Bronchial epithelial cell (primary cell): ENCODE results near the gene ADGRB2. TPM values are rescaled to one million over a fixed set of nuclear protein-coding genes. Genes with fewer than 3 reads are reported as not detected.

Experiments
- DNase-seq: peaks from one replicate; pipeline ENCODE4 v3.0.0-alpha.2; 2010; ENCODE audit warnings: low read depth
- FAIRE-seq: peaks from 2 replicates; lab custom pipeline; 2011; peaks lifted over from hg19 to GRCh38; lab: Jason Lieb, UNC
- H3K27me3 ChIP-seq: 2 replicates; pipeline ENCODE4 v1.5.1; 2011; ENCODE audit warnings: low read length; ENCODE audit not compliant: control insufficient read depth, insufficient read depth
- H3K36me3 ChIP-seq: 2 replicates; pipeline ENCODE4 v1.5.1; 2011; ENCODE audit warnings: low read length; ENCODE audit not compliant: control insufficient read depth, insufficient read depth
- H3K4me3 ChIP-seq: 2 replicates; pipeline ENCODE4 v1.5.1; 2011; ENCODE audit warnings: mild to moderate bottlenecking, low read depth, low read length, control low read depth
- total RNA-seq: library from RNA; depleted of rRNA; stranded (reverse); fragments of >200 nt; gene quantifications from 2 replicates; pipeline ENCODE4 v1.2.1, GENCODE V29; 2014
- TF ChIP-seq, protein P1 (sequence below): IDR thresholded peaks from 2 replicates; pipeline ENCODE4 v1.5.1; 2011; ENCODE audit warnings: mild to moderate bottlenecking, moderate library complexity, low read length, control low read depth, inconsistent platforms; ENCODE audit not compliant: insufficient read depth, severe bottlenecking

Gene ADGRB2
- total RNA-seq, 1 donor from 2014 or later = 0.53 TPM

DNA sequence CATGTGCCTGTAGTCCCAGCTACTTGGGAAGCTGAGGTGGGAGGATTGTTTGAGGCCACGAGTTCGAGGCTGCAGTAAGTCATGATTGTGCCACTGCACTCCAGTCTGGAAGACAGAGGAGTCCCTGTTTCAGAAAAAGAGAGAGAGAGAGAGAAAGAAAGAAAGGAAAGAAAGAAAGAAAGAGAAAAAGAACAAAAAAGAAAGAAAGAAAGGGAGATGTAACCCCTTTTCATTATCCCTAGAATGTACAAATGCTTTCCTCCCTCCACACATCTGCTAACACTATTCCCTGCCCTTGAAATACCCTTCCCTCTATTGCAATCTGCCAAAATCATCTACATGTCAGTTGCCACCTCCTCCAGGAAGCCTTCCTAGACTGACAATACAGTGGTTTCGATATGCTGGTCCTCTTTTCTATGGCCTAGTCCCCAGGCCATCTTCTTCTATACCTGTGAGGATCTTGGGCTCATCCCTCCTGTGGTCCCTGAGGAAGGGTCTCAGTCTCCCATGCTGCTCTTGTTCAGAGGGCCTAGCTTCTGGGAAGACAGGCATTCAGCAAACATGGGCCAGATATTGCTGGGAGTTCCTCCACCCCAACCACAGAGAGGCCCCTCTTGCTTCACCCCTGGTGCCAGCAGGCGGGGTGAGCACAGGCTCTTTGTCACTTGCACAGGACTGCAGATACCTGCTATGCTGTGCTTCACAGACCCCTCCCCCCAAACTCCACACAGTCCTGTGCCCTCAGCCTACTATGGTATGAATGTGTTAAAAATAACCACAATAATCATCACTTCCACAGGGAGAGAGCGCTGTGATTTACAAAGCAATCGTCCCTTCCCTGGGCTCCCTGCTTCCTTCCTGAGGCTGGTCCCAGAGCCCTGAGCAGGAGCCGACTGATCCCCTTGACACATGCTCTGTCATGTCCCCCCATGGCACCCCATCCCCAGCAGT, 14.1 kb downstream of the ADGRB2 start:
- FAIRE-seq (no peak), DNase-seq (no peak)
- Histone ChIP-seq H3K36me3 (no peaks in the 10 kb centered on the region), H3K27me3 (no peaks in the 10 kb centered on the region), H3K4me3 (no peak overlapping the region)
- TF ChIP-seq, protein P1, sequence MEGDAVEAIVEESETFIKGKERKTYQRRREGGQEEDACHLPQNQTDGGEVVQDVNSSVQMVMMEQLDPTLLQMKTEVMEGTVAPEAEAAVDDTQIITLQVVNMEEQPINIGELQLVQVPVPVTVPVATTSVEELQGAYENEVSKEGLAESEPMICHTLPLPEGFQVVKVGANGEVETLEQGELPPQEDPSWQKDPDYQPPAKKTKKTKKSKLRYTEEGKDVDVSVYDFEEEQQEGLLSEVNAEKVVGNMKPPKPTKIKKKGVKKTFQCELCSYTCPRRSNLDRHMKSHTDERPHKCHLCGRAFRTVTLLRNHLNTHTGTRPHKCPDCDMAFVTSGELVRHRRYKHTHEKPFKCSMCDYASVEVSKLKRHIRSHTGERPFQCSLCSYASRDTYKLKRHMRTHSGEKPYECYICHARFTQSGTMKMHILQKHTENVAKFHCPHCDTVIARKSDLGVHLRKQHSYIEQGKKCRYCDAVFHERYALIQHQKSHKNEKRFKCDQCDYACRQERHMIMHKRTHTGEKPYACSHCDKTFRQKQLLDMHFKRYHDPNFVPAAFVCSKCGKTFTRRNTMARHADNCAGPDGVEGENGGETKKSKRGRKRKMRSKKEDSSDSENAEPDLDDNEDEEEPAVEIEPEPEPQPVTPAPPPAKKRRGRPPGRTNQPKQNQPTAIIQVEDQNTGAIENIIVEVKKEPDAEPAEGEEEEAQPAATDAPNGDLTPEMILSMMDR = no peak

DNA sequence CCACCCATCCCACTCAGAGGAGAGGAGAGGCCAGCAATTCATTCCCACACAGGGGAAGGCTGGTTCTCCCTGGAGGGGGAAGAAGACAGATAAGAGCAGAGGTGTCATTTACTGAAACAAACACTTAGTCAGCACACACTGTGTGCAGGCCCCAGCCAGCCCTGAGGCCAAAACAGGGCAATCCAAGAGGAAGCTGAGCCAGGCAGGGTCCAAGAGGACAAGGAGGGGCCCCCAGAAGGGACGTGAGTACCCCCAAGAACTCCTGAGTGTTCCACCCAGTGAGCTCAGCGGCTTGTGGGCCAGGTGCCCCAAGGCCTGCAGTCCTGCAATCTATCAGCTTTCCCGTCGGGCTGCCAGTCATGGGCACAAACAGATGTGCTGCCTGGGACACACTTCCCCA, 15.8 kb downstream of the ADGRB2 start:
- TF ChIP-seq, protein P1 = no peak
- Histone ChIP-seq H3K4me3 (no peak overlapping the region), H3K27me3 (no peaks in the 10 kb centered on the region), H3K36me3 (no peaks in the 10 kb centered on the region)
- FAIRE-seq (no peak), DNase-seq (peak; percentile 21)

DNA sequence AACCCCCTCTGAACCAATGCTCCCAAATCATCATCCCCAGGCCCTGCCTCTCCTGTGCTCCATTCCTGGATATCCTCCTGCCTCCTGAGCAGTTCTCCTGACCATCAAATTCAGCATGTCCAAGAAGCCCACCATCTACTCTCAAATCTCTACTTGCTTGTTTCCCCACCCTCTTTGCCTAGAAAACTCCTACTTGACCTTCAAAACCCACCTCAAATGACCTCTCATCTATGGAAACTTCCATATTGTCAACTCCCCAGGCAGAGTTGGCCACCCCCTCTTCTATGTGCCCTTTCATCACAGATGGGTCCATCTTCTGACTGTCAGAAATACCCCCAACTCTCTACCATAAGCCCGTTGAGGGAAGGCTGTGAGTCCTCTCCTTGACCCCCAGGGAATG, 16.8 kb downstream of the ADGRB2 start:
- no peaks in the 10 kb centered on the region for H3K27me3 ChIP-seq
- DNase-seq (no peak), FAIRE-seq (peak; percentile 85)
- no peaks in the 10 kb centered on the region for H3K36me3 ChIP-seq
- TF ChIP-seq, protein P1 = no peak
- no peak overlapping the region for H3K4me3 ChIP-seq

DNA sequence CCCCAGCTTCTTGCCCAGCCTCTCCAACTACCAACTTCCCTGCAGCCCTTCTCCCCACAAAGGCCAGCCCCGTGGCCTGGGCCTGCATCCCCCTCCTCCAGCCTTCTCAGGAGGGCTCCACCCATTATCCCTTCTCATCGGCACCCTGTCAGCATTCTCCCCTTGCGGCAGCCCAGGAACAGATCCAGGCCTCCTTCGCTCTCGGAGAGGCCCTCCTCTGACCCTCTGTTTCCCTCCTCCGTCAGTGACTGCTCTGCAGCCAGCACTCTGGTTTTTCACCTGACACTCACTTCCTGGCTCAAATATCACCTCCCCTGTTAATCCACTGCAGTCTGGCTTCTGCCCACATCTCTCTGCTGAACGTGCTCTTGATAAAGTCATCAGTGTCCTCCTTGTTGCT, 17.5 kb downstream of the ADGRB2 start:
- DNase-seq (no peak), FAIRE-seq (no peak)
- Histone ChIP-seq H3K36me3 (no peaks in the 10 kb centered on the region), H3K4me3 (no peak overlapping the region), H3K27me3 (no peaks in the 10 kb centered on the region)
- TF ChIP-seq, protein P1 = no peak

DNA sequence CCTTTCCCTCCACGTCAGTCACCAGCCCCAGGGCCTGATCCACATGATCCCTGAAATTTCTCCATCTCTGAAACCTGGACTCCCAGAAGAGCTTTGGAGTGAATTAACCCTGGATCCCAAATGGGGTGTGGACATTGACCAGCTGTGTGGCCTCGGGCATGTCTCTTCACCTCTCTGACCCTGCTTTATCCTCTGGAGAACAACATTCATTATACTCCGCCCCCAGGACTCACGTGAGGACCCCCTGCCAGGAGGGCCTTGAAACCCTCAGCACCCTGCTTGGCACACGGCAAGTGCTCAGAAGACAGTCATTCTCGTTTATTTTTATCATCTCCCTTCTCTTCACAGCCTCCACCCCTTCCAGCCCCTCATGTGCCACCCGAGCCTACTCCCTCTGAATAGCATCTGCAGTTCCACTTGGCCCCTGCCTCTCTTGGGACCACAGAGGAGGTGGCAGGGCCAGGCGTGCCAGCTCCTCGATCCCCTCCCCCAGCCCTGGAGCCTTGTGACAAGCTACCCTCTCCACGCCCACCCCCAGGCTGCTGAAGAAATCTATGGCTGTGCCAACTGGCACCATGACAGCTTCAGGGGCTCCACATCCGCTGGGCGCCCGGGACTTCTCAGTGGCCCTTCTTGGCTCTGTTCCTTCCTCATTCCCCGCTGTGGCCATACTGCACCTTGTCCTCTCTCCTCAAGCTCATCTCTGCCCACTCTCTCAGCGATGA, 18.0 kb downstream of the ADGRB2 start:
- Histone ChIP-seq H3K36me3 (no peaks in the 10 kb centered on the region), H3K27me3 (no peaks in the 10 kb centered on the region), H3K4me3 (no peak overlapping the region)
- FAIRE-seq (peak; percentile 70), DNase-seq (no peak)
- TF ChIP-seq, protein P1 = no peak
